IMR-90 (cell line): Measurements from ENCODE around the gene CDK14. TPM values are rescaled to one million over a fixed set of nuclear protein-coding genes. Genes with fewer than 3 reads are reported as not detected.

Experiments used
- ATAC-seq: fragments of 200-7000 bp; cut with Tn5 transposase; 2 replicates; pipeline ENCODE4 v1.9.1; 2020; ENCODE audit warnings: low read depth, mild to moderate bottlenecking, moderate library complexity
- BruUV-seq: library from RNA; stranded (reverse); fragments of 400-500 nt; replicated peaks from 2 replicates; lab custom pipeline; 2021; lab: Mats Ljungman, UMichigan
- CTCF ChIA-PET: fragments of 300-600 bp; formaldehyde crosslinking; extraction: SDS; loops from one replicate; lab custom pipeline; 2021; ENCODE audit warnings: antibody characterized with exemption; lab: Yijun Ruan, JAX
- POLR2A ChIA-PET: fragments of 300-600 bp; sonication (Branson Sonifier 250); formaldehyde crosslinking; loops from one replicate; lab custom pipeline; 2022; ENCODE audit warnings: antibody characterized with exemption; ENCODE audit not compliant: unreplicated experiment; lab: Charles Lee
- DNase-seq: peaks from one replicate; pipeline ENCODE4 v3.0.0; 2013
- H2AFZ ChIP-seq: replicated peaks from 2 replicates; pipeline ENCODE3; 2013; ENCODE audit warnings: low read length, mild to moderate bottlenecking; ENCODE audit not compliant: poor library complexity
- H2AK5ac ChIP-seq: 2 replicates; pipeline ENCODE4 v1.6.1; 2013; ENCODE audit warnings: low read depth, low read length, inconsistent platforms
- H2AK9ac ChIP-seq: replicated peaks from 2 replicates; pipeline ENCODE3; 2013; ENCODE audit warnings: mild to moderate bottlenecking, low read depth, low read length, moderate library complexity; ENCODE audit not compliant: poor library complexity
- H2BK120ac ChIP-seq: 2 replicates; pipeline ENCODE4 v1.6.1; 2013; ENCODE audit warnings: low read depth, low read length, inconsistent platforms
- H2BK15ac ChIP-seq: 3 replicates; pipeline ENCODE4 v1.6.1; 2013; ENCODE audit warnings: low read depth, low read length, inconsistent platforms
- H2BK20ac ChIP-seq: 2 replicates; pipeline ENCODE4 v1.6.1; 2013; ENCODE audit warnings: low read depth, mild to moderate bottlenecking, inconsistent platforms, low read length, moderate library complexity
- H2BK5ac ChIP-seq: 2 replicates; pipeline ENCODE4 v1.6.1; 2013; ENCODE audit warnings: mild to moderate bottlenecking, low read depth, low read length, inconsistent platforms; ENCODE audit not compliant: poor library complexity, severe bottlenecking
- H3K14ac ChIP-seq: replicated peaks from 2 replicates; pipeline ENCODE4 v1.6.1; 2013; ENCODE audit warnings: low read depth, low read length, inconsistent platforms
- H3K18ac ChIP-seq: 2 replicates; pipeline ENCODE4 v1.6.1; 2013; ENCODE audit warnings: low read depth, low read length, control low read depth
- H3K23ac ChIP-seq: 2 replicates; pipeline ENCODE4 v1.6.1; 2013; ENCODE audit warnings: low read depth, low read length, inconsistent platforms
- H3K27ac ChIP-seq: 2 replicates; pipeline ENCODE4 v1.5.1; 2013; ENCODE audit warnings: mild to moderate bottlenecking, control low read depth, low read length; ENCODE audit not compliant: insufficient read depth
- H3K27me3 ChIP-seq: 2 replicates; pipeline ENCODE4 v1.6.1; 2013; ENCODE audit warnings: low read length; ENCODE audit not compliant: control insufficient read depth, insufficient read depth
- H3K36me3 ChIP-seq: 2 replicates; pipeline ENCODE4 v1.6.1; 2013; ENCODE audit warnings: low read length, mixed read lengths; ENCODE audit not compliant: control insufficient read depth, insufficient read depth
- H3K4ac ChIP-seq: 2 replicates; pipeline ENCODE4 v1.6.1; 2013; ENCODE audit warnings: low read depth, low read length, inconsistent platforms
- H3K4me1 ChIP-seq: 2 replicates; pipeline ENCODE4 v1.6.1; 2013; ENCODE audit warnings: low read length, mixed read lengths; ENCODE audit not compliant: control insufficient read depth, insufficient read depth
- H3K4me2 ChIP-seq: 2 replicates; pipeline ENCODE4 v1.6.1; 2013; ENCODE audit warnings: low read depth, mild to moderate bottlenecking, control low read depth, low read length, moderate library complexity
- H3K4me3 ChIP-seq: 2 replicates; pipeline ENCODE4 v1.5.1; 2013; ENCODE audit warnings: low read depth, mild to moderate bottlenecking, control low read depth, low read length, moderate library complexity; ENCODE audit not compliant: insufficient read depth
- H3K56ac ChIP-seq: 2 replicates; pipeline ENCODE4 v1.6.1; 2013; ENCODE audit warnings: low read length, inconsistent platforms; ENCODE audit not compliant: insufficient read depth; ENCODE audit errors: extremely low read depth
- H3K79me1 ChIP-seq, 2 experiments: 2 replicates each; pipeline ENCODE4 v1.6.1; 2013; ENCODE audit warnings: low read length in 2 of 2, inconsistent platforms in 1 of 2, low read depth in 1 of 2
- H3K9ac ChIP-seq: 2 replicates; pipeline ENCODE4 v1.6.1; 2013; ENCODE audit warnings: low read depth, low read length, control low read depth
- H3K9me1 ChIP-seq: 2 replicates; pipeline ENCODE4 v1.6.1; 2013; ENCODE audit warnings: low read length, inconsistent platforms; ENCODE audit not compliant: insufficient read depth
- H3K9me3 ChIP-seq: 2 replicates; pipeline ENCODE4 v1.6.1; 2013; ENCODE audit warnings: low read length; ENCODE audit not compliant: control insufficient read depth, insufficient read depth
- H4K20me1 ChIP-seq: 2 replicates; pipeline ENCODE4 v1.6.1; 2013; ENCODE audit warnings: low read length, inconsistent platforms; ENCODE audit not compliant: insufficient read depth
- H4K5ac ChIP-seq: 2 replicates; pipeline ENCODE4 v1.6.1; 2013; ENCODE audit warnings: mild to moderate bottlenecking, low read depth, low read length, control low read depth
- H4K8ac ChIP-seq, 2 experiments: 2 replicates each; pipeline ENCODE4 v1.6.1; 2013; ENCODE audit warnings: low read depth in 2 of 2, low read length in 2 of 2, control low read depth in 1 of 2, inconsistent platforms in 1 of 2
- H4K91ac ChIP-seq: 2 replicates; pipeline ENCODE4 v1.6.1; 2013; ENCODE audit warnings: low read depth, low read length, inconsistent platforms; ENCODE audit not compliant: insufficient read depth
- BHLHE40 ChIP-seq: fragments of 150-350 bp; IDR thresholded peaks from 2 replicates; pipeline ENCODE4 v1.6.1; 2016; ENCODE audit warnings: mild to moderate bottlenecking, low read depth, low read length
- CEBPB ChIP-seq: IDR thresholded peaks from 2 replicates; pipeline ENCODE4 v1.6.1; 2012; ENCODE audit warnings: low read depth, low read length, improper control_type of control experiment
- FOS ChIP-seq: fragments of 150-350 bp; IDR thresholded peaks from 2 replicates; pipeline ENCODE4 v1.6.1; 2016; ENCODE audit warnings: low read depth, low read length
- MAFK ChIP-seq: IDR thresholded peaks from 2 replicates; pipeline ENCODE4 v1.6.1; 2012; ENCODE audit warnings: low read depth, low read length, improper control_type of control experiment
- MAZ ChIP-seq: IDR thresholded peaks from 2 replicates; pipeline ENCODE4 v1.6.1; 2012; ENCODE audit warnings: low read depth, mild to moderate bottlenecking, low read length, improper control_type of control experiment, moderate library complexity, borderline replicate concordance
- NFE2L2 ChIP-seq: fragments of 150-350 bp; IDR thresholded peaks from 2 replicates; pipeline ENCODE4 v1.6.1; 2016; ENCODE audit warnings: low read depth, mild to moderate bottlenecking, low read length
- POLR2A ChIP-seq: IDR thresholded peaks from 2 replicates; pipeline ENCODE4 v1.6.1; 2012; ENCODE audit warnings: mild to moderate bottlenecking, low read depth, low read length
- RAD21 ChIP-seq: IDR thresholded peaks from 2 replicates; pipeline ENCODE4 v1.6.1; 2012; ENCODE audit warnings: low read length, improper control_type of control experiment
- RCOR1 ChIP-seq: IDR thresholded peaks from 2 replicates; pipeline ENCODE4 v1.6.1; 2012; ENCODE audit warnings: mild to moderate bottlenecking, low read length, improper control_type of control experiment; ENCODE audit not compliant: insufficient replicate concordance
- RFX5 ChIP-seq: IDR thresholded peaks from 2 replicates; pipeline ENCODE4 v1.8.0; 2012; ENCODE audit warnings: low read depth, mild to moderate bottlenecking, low read length, moderate library complexity
- SMC3 ChIP-seq: fragments of 150-350 bp; IDR thresholded peaks from 2 replicates; pipeline ENCODE4 v1.6.1; 2016; ENCODE audit warnings: low read depth, mild to moderate bottlenecking, antibody characterized with exemption, low read length, moderate library complexity
- whole genome bisulfite sequencing, 2 experiments: methylation state at CpG; one replicate each; pipeline versions ENCODE4 v1.1.5 to v1.1.7; 2013; ENCODE audit warnings: missing lambda C conversion rate in 2 of 2; ENCODE audit not compliant: insufficient read length in 1 of 2; ENCODE audit errors: extremely low coverage in 2 of 2; 5-methylcytosine and 5-hydroxymethylcytosine counted together
- dilution Hi-C: fragments of 300-500 bp; cut with HindIII; formaldehyde crosslinking; loops from one replicate; pipeline ENCODE4 v1.14.3; 2018; ENCODE audit warnings: low sequenced_read_pairs; ENCODE audit not compliant: unreplicated experiment
- in situ Hi-C: fragments of 300-500 bp; cut with MboI; formaldehyde crosslinking; loops from 3 replicates; pipeline ENCODE4 v1.14.3; 2019; ENCODE audit warnings: low sequenced_read_pairs, inconsistent platforms, mixed read lengths
- intact Hi-C: fragments of 100-400 bp; cut with micrococcal nuclease; formaldehyde crosslinking; loops from 2 replicates; pipeline ENCODE4 v1.10.0; 2022
- polyA plus RNA-seq, 3 experiments: library from polyadenylated mRNA; depleted of rRNA; stranded (reverse); fragments of >200 nt; gene quantifications; 2 replicates each; pipeline ENCODE4 v1.2.3, GENCODE V29; 2012; ENCODE audit warnings: low replicate concordance in 1 of 3
- total RNA-seq: library from RNA; depleted of rRNA; stranded (reverse); fragments of >200 nt; gene quantifications from 2 replicates; pipeline ENCODE4 v1.2.3, GENCODE V29; 2012
- TF ChIP-seq, protein P1 (sequence below): conservative IDR thresholded peaks from 2 replicates; pipeline ENCODE4 v1.5.1; 2012; ENCODE audit warnings: mild to moderate bottlenecking, low read depth, low read length, improper control_type of control experiment
- TF ChIP-seq, protein P2 (sequence below): fragments of 150-350 bp; IDR thresholded peaks from 2 replicates; pipeline ENCODE4 v1.6.1; 2017; ENCODE audit warnings: mild to moderate bottlenecking, antibody characterized with exemption, low read length, low read depth
- TF ChIP-seq, protein P3 (sequence below): fragments of 150-350 bp; IDR thresholded peaks from 2 replicates; pipeline ENCODE4 v1.6.1; 2016; ENCODE audit warnings: low read depth, mild to moderate bottlenecking, low read length, moderate library complexity, borderline replicate concordance

CDK14 gene
- total and polyA plus RNA-seq, 2 of the 4 experiments (the other 2 are of a cell fraction): 10.1 to 29.6 TPM

DNA sequence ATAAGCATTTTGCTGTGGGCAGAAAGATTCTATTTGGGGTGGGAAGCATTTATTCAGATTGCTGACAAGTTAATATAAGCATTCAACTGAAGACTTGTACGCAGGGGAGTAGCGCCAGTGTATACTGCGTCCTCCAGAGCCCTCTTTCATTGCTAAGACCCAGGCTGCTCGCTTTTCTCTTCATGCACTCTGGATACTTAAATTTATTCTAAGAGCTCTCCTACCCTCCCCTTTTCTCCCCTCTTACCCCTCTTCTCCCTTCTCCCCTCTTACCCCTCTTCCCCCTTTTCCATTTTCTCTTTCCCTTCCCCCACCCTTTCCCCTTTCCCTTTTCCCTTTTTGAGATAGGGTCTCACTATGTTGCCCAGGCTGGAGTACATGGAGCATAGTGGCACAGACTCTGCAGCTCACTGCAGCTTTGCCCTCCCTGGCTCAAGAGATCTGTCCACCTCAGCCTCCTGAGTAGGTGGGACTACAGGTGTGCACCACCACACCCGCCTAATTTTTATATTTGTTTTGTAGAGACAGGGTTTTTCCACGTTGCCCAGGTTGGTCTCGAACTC lies 125.8 kb downstream of the CDK14 start:
- POLR2A ChIA-PET: interaction anchor here (0.6 kb wide), 1 partner anchor 11 kb away, joined by 3 read pairs; no protein-coding TSS in a partner anchor

More for the DNA sequence above, 125.8 kb downstream of the CDK14 start:
- Histone ChIP-seq H3K14ac (no peak overlapping the region), H3K23ac (no peak overlapping the region), H4K5ac (no peak overlapping the region), H4K20me1 (no peaks in the 10 kb centered on the region), H3K9ac (no peak overlapping the region), H2BK5ac (no peak overlapping the region), H3K4me2 (no peak overlapping the region), H3K56ac (no peak overlapping the region), H3K79me1 (peaks cover 27 to 29% of the 10 kb centered on the region in 2 experiments), H3K9me3 (no peaks in the 10 kb centered on the region), H3K27ac (no peak overlapping the region), H3K9me1 (peaks cover 5% of the 10 kb centered on the region; the same call in 1 of the 2 replicates), H3K4ac (no peak overlapping the region), H3K4me3 (no peak overlapping the region), H3K18ac (no peak overlapping the region), H4K8ac (no peak overlapping the region), H2AFZ (no peak overlapping the region), H2BK20ac (no peak overlapping the region), H2AK9ac (no peak overlapping the region), H2AK5ac (no peak overlapping the region), H2BK15ac (no peak overlapping the region), H4K91ac (no peak overlapping the region), H3K36me3 (no peaks in the 10 kb centered on the region), H2BK120ac (no peak overlapping the region), H3K4me1 (peaks cover 8% of the 10 kb centered on the region), H3K27me3 (no peaks in the 10 kb centered on the region)
- CTCF ChIA-PET: interaction anchor here (0.6 to 1.1 kb wide), 3 partner anchors 49 to 268 kb away, joined by 3 read pairs; no protein-coding TSS in a partner anchor
- intact Hi-C loops (no loop called here), in situ Hi-C loops (no loop called here), dilution Hi-C loops (no loop called here)
- 70% methylated on average over 3 of the region's 7 CpGs; no CpG with 5 or more reads in 1 of the 2 experiments for WGBS, 2 experiments
- ATAC-seq (no peak), DNase-seq (no peak)
- no TSS peak for BruUV-seq
- no peak for TF ChIP-seq MAZ
- TF ChIP-seq RAD21: no peak
- TF ChIP-seq, protein P1, sequence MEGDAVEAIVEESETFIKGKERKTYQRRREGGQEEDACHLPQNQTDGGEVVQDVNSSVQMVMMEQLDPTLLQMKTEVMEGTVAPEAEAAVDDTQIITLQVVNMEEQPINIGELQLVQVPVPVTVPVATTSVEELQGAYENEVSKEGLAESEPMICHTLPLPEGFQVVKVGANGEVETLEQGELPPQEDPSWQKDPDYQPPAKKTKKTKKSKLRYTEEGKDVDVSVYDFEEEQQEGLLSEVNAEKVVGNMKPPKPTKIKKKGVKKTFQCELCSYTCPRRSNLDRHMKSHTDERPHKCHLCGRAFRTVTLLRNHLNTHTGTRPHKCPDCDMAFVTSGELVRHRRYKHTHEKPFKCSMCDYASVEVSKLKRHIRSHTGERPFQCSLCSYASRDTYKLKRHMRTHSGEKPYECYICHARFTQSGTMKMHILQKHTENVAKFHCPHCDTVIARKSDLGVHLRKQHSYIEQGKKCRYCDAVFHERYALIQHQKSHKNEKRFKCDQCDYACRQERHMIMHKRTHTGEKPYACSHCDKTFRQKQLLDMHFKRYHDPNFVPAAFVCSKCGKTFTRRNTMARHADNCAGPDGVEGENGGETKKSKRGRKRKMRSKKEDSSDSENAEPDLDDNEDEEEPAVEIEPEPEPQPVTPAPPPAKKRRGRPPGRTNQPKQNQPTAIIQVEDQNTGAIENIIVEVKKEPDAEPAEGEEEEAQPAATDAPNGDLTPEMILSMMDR: no peak
- no peak for TF ChIP-seq POLR2A
- TF ChIP-seq NFE2L2: no peak
- TF ChIP-seq MAFK: no peak
- TF ChIP-seq, protein P2, sequence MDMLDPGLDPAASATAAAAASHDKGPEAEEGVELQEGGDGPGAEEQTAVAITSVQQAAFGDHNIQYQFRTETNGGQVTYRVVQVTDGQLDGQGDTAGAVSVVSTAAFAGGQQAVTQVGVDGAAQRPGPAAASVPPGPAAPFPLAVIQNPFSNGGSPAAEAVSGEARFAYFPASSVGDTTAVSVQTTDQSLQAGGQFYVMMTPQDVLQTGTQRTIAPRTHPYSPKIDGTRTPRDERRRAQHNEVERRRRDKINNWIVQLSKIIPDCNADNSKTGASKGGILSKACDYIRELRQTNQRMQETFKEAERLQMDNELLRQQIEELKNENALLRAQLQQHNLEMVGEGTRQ: no peak
- TF ChIP-seq RCOR1: no peak
- TF ChIP-seq FOS: no peak
- TF ChIP-seq, protein P3, sequence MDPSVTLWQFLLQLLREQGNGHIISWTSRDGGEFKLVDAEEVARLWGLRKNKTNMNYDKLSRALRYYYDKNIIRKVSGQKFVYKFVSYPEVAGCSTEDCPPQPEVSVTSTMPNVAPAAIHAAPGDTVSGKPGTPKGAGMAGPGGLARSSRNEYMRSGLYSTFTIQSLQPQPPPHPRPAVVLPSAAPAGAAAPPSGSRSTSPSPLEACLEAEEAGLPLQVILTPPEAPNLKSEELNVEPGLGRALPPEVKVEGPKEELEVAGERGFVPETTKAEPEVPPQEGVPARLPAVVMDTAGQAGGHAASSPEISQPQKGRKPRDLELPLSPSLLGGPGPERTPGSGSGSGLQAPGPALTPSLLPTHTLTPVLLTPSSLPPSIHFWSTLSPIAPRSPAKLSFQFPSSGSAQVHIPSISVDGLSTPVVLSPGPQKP: no peak
- TF ChIP-seq BHLHE40: no peak
- no peak for TF ChIP-seq CEBPB
- TF ChIP-seq RFX5: no peak
- TF ChIP-seq SMC3: no peak
